ENCODE results near the gene PPP2R2B. TPM values are rescaled to one million over a fixed set of nuclear protein-coding genes. Genes with fewer than 3 reads are reported as not detected.

Gene PPP2R2B
- total and polyA plus RNA-seq, 2 of the 4 experiments (the other 2 are of a cell fraction), result not detected

DNA sequence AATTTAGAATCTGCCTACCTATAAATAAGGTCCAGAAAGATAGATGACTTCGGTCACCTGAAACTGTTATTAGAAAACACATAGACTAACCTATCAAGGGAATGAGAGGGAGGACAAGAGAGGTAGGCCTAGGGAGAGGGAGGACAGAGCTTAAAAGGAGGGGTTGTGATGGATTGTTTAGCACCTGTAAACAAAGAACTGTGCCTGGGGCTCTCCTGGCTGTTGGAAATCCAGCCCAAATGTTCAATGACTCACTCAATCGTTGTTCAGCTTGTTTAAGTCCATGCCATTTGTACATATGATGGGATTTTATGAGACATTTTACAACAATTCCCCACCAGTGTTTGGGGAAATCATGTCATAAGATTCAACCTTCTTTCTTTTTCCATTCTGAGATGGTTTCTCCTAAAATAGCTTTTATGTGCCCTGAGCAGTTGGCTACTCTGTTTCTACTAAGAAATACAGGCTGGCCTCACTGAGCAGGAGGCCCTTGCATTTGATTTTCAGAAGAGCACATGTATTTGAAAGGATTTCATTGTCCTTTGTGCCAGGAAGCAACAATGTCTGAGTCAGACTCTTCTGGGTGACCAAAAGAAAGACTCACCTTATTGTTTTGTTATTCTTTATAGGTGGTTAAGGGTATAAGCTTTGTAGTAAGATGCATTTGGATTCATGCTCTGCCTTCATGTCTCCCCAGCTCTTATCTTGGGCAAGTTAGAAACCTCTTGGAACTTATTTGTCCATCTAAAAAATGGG, 314.4 kb downstream of the PPP2R2B start:
- Histone ChIP-seq H2BK20ac (ENCODE audit: low read depth, low read length) (no peak overlapping the region), H4K5ac (ENCODE audit: low read depth, low read length) (no peak overlapping the region), H3K23ac (ENCODE audit: low read depth, low read length) (no peak overlapping the region), H4K20me1 (ENCODE audit: insufficient read depth, low read length) (no peaks in the 10 kb centered on the region), H2BK5ac (ENCODE audit: low read depth, low read length, poor library complexity, severe bottlenecking) (no peak overlapping the region), H3K36me3 (ENCODE audit: control insufficient read depth, insufficient read depth, low read length) (no peaks in the 10 kb centered on the region), H3K27me3 (ENCODE audit: control insufficient read depth, insufficient read depth, low read length) (no peaks in the 10 kb centered on the region), H3K18ac (ENCODE audit: low read depth, low read length) (no peak overlapping the region), H3K9me3 (ENCODE audit: control insufficient read depth, insufficient read depth, low read length) (no peaks in the 10 kb centered on the region), H3K9me1 (ENCODE audit: insufficient read depth, low read length) (no peaks in the 10 kb centered on the region), H4K8ac (ENCODE audit: low read depth in 2 of 2, low read length in 2 of 2) (no peak overlapping the region), H2BK15ac (ENCODE audit: low read depth, low read length) (no peak overlapping the region), H3K4ac (ENCODE audit: low read depth, low read length) (no peak overlapping the region), H3K9ac (ENCODE audit: low read depth, low read length) (no peak overlapping the region), H3K56ac (ENCODE audit: extremely low read depth, insufficient read depth, low read length) (no peak overlapping the region), H4K91ac (ENCODE audit: insufficient read depth, low read depth, low read length) (no peak overlapping the region), H3K27ac (ENCODE audit: insufficient read depth, low read length) (no peak overlapping the region), H3K79me1 (ENCODE audit: low read depth in 1 of 2, low read length in 2 of 2) (no peaks in the 10 kb centered on the region), H3K4me2 (ENCODE audit: low read depth, low read length) (no peak overlapping the region), H2AK5ac (ENCODE audit: low read depth, low read length) (no peak overlapping the region), H2AK9ac (replicated peaks; ENCODE audit: low read depth, low read length, poor library complexity) (no peak overlapping the region), H3K4me1 (ENCODE audit: control insufficient read depth, insufficient read depth, low read length) (no peaks in the 10 kb centered on the region), H2AFZ (replicated peaks; ENCODE audit: low read length, poor library complexity) (no peak overlapping the region), H2BK120ac (ENCODE audit: low read depth, low read length) (no peak overlapping the region), H3K4me3 (ENCODE audit: insufficient read depth, low read depth, low read length) (no peak overlapping the region), H3K14ac (replicated peaks; ENCODE audit: low read depth, low read length) (no peak overlapping the region)
- no TSS peak for BruUV-seq (replicated peaks)
- no peak for TF ChIP-seq NFE2L2 (IDR thresholded peaks at IDR 0.05; ENCODE audit: low read depth, low read length)
- TF ChIP-seq MXI1 (IDR thresholded peaks at IDR 0.05; ENCODE audit: borderline replicate concordance, low read depth, low read length), result no peak
- TF ChIP-seq BHLHE40 (IDR thresholded peaks at IDR 0.05; ENCODE audit: low read depth, low read length), result no peak
- no peak for TF ChIP-seq SMC3 (IDR thresholded peaks at IDR 0.05; ENCODE audit: low read depth, low read length)
- TF ChIP-seq, protein P1, sequence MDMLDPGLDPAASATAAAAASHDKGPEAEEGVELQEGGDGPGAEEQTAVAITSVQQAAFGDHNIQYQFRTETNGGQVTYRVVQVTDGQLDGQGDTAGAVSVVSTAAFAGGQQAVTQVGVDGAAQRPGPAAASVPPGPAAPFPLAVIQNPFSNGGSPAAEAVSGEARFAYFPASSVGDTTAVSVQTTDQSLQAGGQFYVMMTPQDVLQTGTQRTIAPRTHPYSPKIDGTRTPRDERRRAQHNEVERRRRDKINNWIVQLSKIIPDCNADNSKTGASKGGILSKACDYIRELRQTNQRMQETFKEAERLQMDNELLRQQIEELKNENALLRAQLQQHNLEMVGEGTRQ (IDR thresholded peaks at IDR 0.05; ENCODE audit: low read depth, low read length), result no peak
- TF ChIP-seq, protein P2, sequence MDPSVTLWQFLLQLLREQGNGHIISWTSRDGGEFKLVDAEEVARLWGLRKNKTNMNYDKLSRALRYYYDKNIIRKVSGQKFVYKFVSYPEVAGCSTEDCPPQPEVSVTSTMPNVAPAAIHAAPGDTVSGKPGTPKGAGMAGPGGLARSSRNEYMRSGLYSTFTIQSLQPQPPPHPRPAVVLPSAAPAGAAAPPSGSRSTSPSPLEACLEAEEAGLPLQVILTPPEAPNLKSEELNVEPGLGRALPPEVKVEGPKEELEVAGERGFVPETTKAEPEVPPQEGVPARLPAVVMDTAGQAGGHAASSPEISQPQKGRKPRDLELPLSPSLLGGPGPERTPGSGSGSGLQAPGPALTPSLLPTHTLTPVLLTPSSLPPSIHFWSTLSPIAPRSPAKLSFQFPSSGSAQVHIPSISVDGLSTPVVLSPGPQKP (IDR thresholded peaks at IDR 0.05; ENCODE audit: borderline replicate concordance, low read depth, low read length), result no peak
- no CpG with 5 or more reads among the region's 2 CpGs for WGBS, 2 experiments (ENCODE audit: extremely low coverage in 2 of 2, insufficient read length in 1 of 2)
- CTCF ChIA-PET, result no interaction called here
- POLR2A ChIA-PET (ENCODE audit: unreplicated experiment), result no interaction called here
- intact Hi-C loops (cut with micrococcal nuclease), result no loop called here
- DNase-seq (no peak), ATAC-seq (ENCODE audit: low read depth) (no peak)
- in situ Hi-C loops (cut with MboI; ENCODE audit: low sequenced_read_pairs), result no loop called here
- dilution Hi-C loops (cut with HindIII; ENCODE audit: low sequenced_read_pairs, unreplicated experiment), result no loop called here
